ENCODE data around the gene ZNF527. TPM values are rescaled to one million over a fixed set of nuclear protein-coding genes. Genes with fewer than 3 reads are reported as not detected.
A peak's percentile ranks its signal among the peaks of the same experiment; 100 is the strongest.
"Not testable (repeated sequence)": the region's sequence is repeated elsewhere in the genome, so short reads cannot be mapped to it uniquely, and the experiment has no call there.

Gene ZNF527
- total RNA-seq, 1 donor, result 5.6 TPM

GRCh38 chr19:37346091-37346490 lies 24.8 kb upstream of the ZNF527 start:
- no peak overlapping the region for H3K4me3 ChIP-seq (ENCODE audit: low read depth, low read length)
- no peak for TF ChIP-seq CTCF (IDR thresholded peaks at IDR 0.05; ENCODE audit: insufficient read depth, low read depth, low read length)
- peak; percentile 54 for DNase-seq (ENCODE audit: low read depth)

DNA sequence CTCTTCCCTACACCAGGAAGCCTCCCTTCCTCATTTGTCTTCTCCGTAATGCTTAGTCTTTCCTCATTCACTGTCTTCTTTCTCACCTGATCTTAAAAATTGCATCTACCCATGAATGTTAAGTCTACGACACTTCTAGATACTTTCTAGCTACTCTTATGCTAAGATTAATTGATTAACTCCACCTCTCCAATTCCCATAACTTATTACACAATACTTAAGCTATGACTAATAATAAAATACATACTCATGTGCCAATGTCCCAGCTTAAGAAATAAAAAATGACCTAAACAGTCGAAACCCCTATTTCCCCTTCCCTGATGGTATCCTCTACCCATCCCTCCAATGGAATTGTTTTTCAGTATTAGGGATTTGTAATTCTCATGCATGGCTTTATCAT lies 22.8 kb upstream of the ZNF527 start:
- no peak for TF ChIP-seq CTCF (IDR thresholded peaks at IDR 0.05; ENCODE audit: insufficient read depth, low read depth, low read length)
- DNase-seq (ENCODE audit: low read depth), result no peak
- H3K4me3 ChIP-seq (ENCODE audit: low read depth, low read length), result no peak overlapping the region

- H3K4me3 ChIP-seq (ENCODE audit: low read depth, low read length), result no peak overlapping the region
- no peak for DNase-seq (ENCODE audit: low read depth)
- no peak for TF ChIP-seq CTCF (IDR thresholded peaks at IDR 0.05; ENCODE audit: insufficient read depth, low read depth, low read length)
These were observed 16.9 kb upstream of the ZNF527 start for GRCh38 chr19:37353968-37354367.

DNA sequence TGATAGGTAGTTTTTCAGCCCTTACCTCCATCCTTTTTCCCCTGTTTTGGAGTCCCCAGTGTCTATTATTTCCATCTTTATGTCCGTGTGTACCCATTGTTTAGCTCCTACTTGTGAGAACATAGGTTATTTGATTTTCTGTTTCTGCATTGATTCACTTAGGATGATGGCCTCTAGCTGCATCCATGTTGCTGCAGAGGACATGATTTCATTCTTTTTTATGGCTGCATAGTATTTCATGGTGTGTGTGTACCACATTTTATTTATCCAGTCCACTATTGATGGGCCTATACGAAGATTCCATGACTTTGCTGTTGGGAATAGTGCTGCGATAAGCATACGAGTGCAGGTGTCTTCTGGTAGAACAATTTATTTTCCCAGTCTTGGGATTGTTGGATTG lies 15.0 kb upstream of the ZNF527 start:
- DNase-seq (ENCODE audit: low read depth), result no peak
- no peak for TF ChIP-seq CTCF (IDR thresholded peaks at IDR 0.05; ENCODE audit: insufficient read depth, low read depth, low read length)
- H3K4me3 ChIP-seq (ENCODE audit: low read depth, low read length), result no peak overlapping the region

DNA sequence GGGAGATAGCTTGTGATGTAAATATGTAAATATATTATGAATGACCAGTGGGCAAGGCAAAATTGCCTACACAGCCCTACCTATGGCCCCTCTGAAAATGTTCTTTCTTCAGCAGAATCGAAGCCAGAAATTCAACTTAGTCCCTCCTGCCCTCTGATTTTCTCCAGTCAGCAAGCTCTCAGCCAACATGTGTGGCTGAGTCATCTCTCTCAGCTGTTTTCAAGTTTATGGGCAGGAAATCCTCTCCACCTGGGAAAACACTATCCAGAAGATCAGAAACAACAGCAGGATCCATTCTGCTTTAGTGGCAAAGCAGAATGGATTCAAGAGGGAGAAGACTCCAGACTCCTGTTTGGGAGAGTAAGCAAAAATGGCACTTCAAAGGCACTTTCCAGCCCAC lies 8.9 kb upstream of the ZNF527 start:
- DNase-seq (ENCODE audit: low read depth), result peak; percentile 78
- H3K4me3 ChIP-seq (ENCODE audit: low read depth, low read length), result no peak overlapping the region
- TF ChIP-seq CTCF (IDR thresholded peaks at IDR 0.05; ENCODE audit: insufficient read depth, low read depth, low read length), result no peak

- peak; percentile 5 for TF ChIP-seq CTCF (IDR thresholded peaks at IDR 0.05; ENCODE audit: insufficient read depth, low read depth, low read length)
- H3K4me3 ChIP-seq (ENCODE audit: low read depth, low read length), result no peak overlapping the region
- DNase-seq (ENCODE audit: low read depth), result no peak
These were observed 8.2 kb upstream of the ZNF527 start for GRCh38 chr19:37362733-37363132.

GRCh38 chr19:37370386-37370879 lies 466 bp upstream of the ZNF527 start:
- DNase-seq (ENCODE audit: low read depth), result not testable (repeated sequence)
- H3K4me3 ChIP-seq (ENCODE audit: low read depth, low read length), result peak overlapping the region; percentile 77
